DND-41 (cell line): ENCODE data around the gene ATP8A2.

Experiments
- ATAC-seq: fragments of 200-7000 bp; cut with Tn5 transposase; 3 replicates; pipeline ENCODE4 v1.9.1; 2021; ENCODE audit warnings: low read depth; ENCODE audit not compliant: insufficient read depth
- DNase-seq: peaks from one replicate; pipeline ENCODE4 v3.0.0-alpha.2; 2020
- H2AFZ ChIP-seq: 2 replicates; pipeline ENCODE4 v1.6.0; 2012; ENCODE audit warnings: low read depth, low read length
- H3K27ac ChIP-seq: 2 replicates; pipeline ENCODE4 v1.5.1; 2012; ENCODE audit warnings: low read length, inconsistent platforms
- H3K27me3 ChIP-seq: fragments of 200-600 bp; sonication (generic); 2 replicates; pipeline ENCODE4 v1.6.0; 2012; ENCODE audit warnings: low read length, mild to moderate bottlenecking, inconsistent platforms; ENCODE audit not compliant: insufficient read depth, poor library complexity
- H3K36me3 ChIP-seq: 2 replicates; pipeline ENCODE4 v1.5.1; 2012; ENCODE audit warnings: low read length, inconsistent platforms; ENCODE audit not compliant: insufficient read depth
- H3K4me1 ChIP-seq: 2 replicates; pipeline ENCODE4 v1.5.1; 2012; ENCODE audit warnings: mild to moderate bottlenecking, low read length; ENCODE audit not compliant: insufficient read depth
- H3K4me2 ChIP-seq: 2 replicates; pipeline ENCODE4 v1.6.0; 2012; ENCODE audit warnings: mild to moderate bottlenecking, moderate library complexity, low read length, inconsistent platforms; ENCODE audit not compliant: insufficient read depth
- H3K4me3 ChIP-seq, 2 experiments: fragments of 200-600 bp in 1 of 2; shearing (Covaris generic) in 1 of 2; 2 replicates each; pipeline ENCODE4 v1.5.1; 2012 to 2016; ENCODE audit warnings: inconsistent platforms in 2 of 2, low read length in 2 of 2, mild to moderate bottlenecking in 2 of 2, low read depth in 1 of 2, moderate library complexity in 1 of 2
- H3K79me2 ChIP-seq: 2 replicates; pipeline ENCODE4 v1.6.0; 2012; ENCODE audit warnings: low read length, inconsistent platforms; ENCODE audit not compliant: insufficient read depth
- H3K9ac ChIP-seq: 2 replicates; pipeline ENCODE4 v1.6.0; 2012; ENCODE audit warnings: low read depth, mild to moderate bottlenecking, inconsistent platforms, low read length, moderate library complexity
- H3K9me3 ChIP-seq: 2 replicates; pipeline ENCODE4 v1.5.1; 2012; ENCODE audit warnings: low read length, moderate library complexity, mild to moderate bottlenecking, inconsistent platforms; ENCODE audit not compliant: insufficient read depth, severe bottlenecking
- H4K20me1 ChIP-seq: 2 replicates; pipeline ENCODE4 v1.6.0; 2012; ENCODE audit warnings: low read length; ENCODE audit not compliant: insufficient read depth
- EZH2 ChIP-seq: IDR thresholded peaks from 3 replicates; pipeline ENCODE4 v1.6.1; 2012; ENCODE audit warnings: borderline replicate concordance, low read depth, mild to moderate bottlenecking, moderate library complexity, low read length, inconsistent platforms; ENCODE audit not compliant: severe bottlenecking
- TF ChIP-seq, protein P1 (sequence below): IDR thresholded peaks from 2 replicates; pipeline ENCODE4 v1.5.1; 2012; ENCODE audit warnings: borderline replicate concordance, low read length, moderate library complexity, mild to moderate bottlenecking; ENCODE audit not compliant: poor library complexity, severe bottlenecking; ENCODE audit errors: extremely low read depth

Gene ATP8A2

DNA sequence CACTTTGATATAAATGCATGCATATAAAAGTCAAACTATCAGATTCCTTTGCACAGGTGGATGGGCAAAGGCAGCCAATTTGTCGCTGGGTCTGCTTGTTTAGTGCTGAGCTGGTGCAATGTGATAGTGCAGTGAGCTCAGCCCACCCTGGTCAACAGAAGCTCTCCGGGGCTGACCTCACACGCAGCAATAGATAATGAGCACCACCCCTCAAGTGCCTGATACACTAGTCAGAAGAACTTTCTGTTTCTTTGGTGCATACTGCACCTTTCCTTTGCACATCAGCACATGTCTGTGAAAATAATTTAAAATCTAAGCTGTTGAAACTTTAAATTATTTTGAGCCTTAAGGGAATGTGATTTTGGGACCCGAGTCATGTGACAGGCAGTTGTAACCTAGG is 20.2 kb downstream of the ATP8A2 start:
- H4K20me1 ChIP-seq = no peaks in the 10 kb centered on the region
- H3K27ac ChIP-seq = no peak overlapping the region
- no peaks in the 10 kb centered on the region for H3K4me1 ChIP-seq
- no peak for DNase-seq
- H3K4me2 ChIP-seq = no peak overlapping the region
- no peak for TF ChIP-seq EZH2
- TF ChIP-seq, protein P1, sequence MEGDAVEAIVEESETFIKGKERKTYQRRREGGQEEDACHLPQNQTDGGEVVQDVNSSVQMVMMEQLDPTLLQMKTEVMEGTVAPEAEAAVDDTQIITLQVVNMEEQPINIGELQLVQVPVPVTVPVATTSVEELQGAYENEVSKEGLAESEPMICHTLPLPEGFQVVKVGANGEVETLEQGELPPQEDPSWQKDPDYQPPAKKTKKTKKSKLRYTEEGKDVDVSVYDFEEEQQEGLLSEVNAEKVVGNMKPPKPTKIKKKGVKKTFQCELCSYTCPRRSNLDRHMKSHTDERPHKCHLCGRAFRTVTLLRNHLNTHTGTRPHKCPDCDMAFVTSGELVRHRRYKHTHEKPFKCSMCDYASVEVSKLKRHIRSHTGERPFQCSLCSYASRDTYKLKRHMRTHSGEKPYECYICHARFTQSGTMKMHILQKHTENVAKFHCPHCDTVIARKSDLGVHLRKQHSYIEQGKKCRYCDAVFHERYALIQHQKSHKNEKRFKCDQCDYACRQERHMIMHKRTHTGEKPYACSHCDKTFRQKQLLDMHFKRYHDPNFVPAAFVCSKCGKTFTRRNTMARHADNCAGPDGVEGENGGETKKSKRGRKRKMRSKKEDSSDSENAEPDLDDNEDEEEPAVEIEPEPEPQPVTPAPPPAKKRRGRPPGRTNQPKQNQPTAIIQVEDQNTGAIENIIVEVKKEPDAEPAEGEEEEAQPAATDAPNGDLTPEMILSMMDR = no peak
- no peaks in the 10 kb centered on the region for H3K9me3 ChIP-seq
- peaks cover 6% of the 10 kb centered on the region for H3K27me3 ChIP-seq
- H3K79me2 ChIP-seq = no peaks in the 10 kb centered on the region
- H3K4me3 ChIP-seq = no peak overlapping the region
- no peaks in the 10 kb centered on the region for H3K36me3 ChIP-seq
- no peak overlapping the region for H2AFZ ChIP-seq
- no peak overlapping the region for H3K9ac ChIP-seq
- no peak for ATAC-seq

DNA sequence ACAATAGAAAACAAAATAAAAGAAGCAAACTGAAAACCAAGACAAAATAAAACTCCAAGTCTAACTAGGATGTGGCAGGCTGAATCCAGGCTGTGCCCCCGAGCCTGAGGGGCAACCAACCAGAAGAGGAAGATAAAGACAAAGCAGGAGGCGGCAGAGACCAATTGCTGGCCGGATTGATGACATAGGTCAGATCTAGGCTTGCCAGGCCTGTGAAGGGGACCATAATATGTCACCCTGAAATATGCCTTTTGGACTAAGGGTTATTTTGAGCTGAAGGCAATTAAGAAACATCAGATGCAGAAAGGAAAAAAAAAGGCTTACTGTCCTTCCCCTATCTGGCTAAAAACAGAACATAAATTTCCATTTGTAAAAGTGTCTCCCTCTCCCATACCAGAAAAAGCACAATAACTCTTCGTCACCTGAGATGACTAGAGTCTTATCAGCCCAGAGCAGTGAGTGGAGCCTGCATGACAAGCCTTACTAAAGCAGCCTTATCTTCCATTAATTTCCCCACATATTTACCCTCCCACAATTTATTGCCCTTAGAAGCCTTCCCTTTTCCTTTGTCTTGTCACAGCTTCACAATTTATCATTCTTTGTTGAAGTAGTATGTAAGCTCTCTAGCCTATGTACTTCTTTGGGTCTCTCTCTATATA is 22.8 kb downstream of the ATP8A2 start:
- Histone ChIP-seq H3K79me2 (no peaks in the 10 kb centered on the region), H3K4me2 (no peak overlapping the region), H3K4me3 (no peak overlapping the region), H3K36me3 (no peaks in the 10 kb centered on the region), H3K27me3 (peaks cover 11% of the 10 kb centered on the region), H3K9ac (no peak overlapping the region), H2AFZ (no peak overlapping the region), H3K27ac (no peak overlapping the region), H4K20me1 (no peaks in the 10 kb centered on the region), H3K9me3 (no peaks in the 10 kb centered on the region), H3K4me1 (no peaks in the 10 kb centered on the region)
- ATAC-seq (no peak), DNase-seq (no peak)
- TF ChIP-seq EZH2 = no peak
- TF ChIP-seq, protein P1 = no peak

DNA sequence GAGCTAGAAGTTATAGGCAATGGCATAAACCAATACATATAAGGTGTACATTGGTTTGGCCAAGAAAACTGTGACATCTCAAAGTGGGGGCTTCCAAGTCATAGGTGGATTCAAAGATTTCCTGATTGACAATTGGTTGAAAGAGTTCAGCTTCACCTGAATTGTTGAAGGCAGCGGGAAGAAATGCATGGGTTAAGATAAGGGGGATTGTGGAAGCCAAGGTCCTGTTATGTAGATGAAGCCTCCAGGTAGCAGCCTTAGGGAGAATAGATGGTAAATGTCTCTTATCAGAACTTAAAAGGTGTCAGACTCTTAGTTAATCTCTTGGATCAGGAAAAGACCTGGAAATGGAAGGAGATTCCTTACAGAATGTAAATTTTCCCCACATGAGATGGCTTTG is 26.0 kb downstream of the ATP8A2 start:
- DNase-seq = no peak
- Histone ChIP-seq H3K4me1 (no peaks in the 10 kb centered on the region), H4K20me1 (no peaks in the 10 kb centered on the region), H3K4me2 (no peak overlapping the region), H3K27me3 (peaks cover 7% of the 10 kb centered on the region), H2AFZ (no peak overlapping the region), H3K9ac (no peak overlapping the region), H3K79me2 (no peaks in the 10 kb centered on the region), H3K36me3 (no peaks in the 10 kb centered on the region), H3K27ac (no peak overlapping the region), H3K4me3 (no peak overlapping the region), H3K9me3 (no peaks in the 10 kb centered on the region)
- no peak for TF ChIP-seq EZH2
- TF ChIP-seq, protein P1 = no peak
- no peak for ATAC-seq
